HG03432 (cell line): ENCODE data around the gene PRSS12.
A peak's percentile ranks its signal among the peaks of the same experiment; 100 is the strongest.
"Not testable (repeated sequence)": the region's sequence is repeated elsewhere in the genome, so short reads cannot be mapped to it uniquely, and the experiment has no call there.

ENCODE experiments used
- ATAC-seq: cut with Tn5 transposase; IDR thresholded peaks from one replicate; pipeline ENCODE4 v1.9.1; 2021; ENCODE audit warnings: mild to moderate bottlenecking, moderate library complexity; ENCODE audit not compliant: unreplicated experiment

PRSS12 gene

DNA sequence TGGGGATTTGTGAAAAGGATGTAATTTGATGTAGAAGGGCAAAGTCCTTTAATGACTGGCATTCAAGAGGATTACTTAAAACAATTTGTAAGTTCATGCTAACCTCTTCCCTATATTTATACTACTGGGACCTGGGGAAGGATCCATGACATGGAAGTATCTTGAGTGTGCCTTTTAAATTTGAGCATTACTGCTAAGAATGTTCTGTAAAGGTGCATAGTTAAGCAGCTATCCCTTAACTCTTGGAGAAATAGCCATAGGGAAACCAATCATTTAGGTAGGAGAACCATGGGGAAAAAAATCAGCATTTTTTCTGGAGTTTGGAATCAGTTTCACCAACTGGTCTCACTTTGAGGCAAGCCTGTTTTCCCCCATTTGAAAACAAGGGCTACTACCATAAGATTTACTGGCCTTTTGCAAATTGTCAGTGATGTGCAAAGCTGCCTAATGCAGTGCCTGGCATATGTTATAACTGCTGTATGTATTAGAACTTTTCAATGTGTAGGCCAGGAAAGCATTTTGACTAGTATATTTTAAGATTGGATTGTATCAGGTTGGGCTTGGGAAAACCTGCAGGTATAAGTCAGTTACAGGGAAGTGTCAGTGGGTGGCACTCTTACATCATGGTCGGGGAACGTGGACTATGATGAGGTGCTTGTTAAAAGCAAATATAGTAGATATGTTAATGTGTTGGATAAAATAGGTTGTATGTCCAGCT is 72.1 kb downstream of the PRSS12 start:
- peak; percentile 25 for ATAC-seq

DNA sequence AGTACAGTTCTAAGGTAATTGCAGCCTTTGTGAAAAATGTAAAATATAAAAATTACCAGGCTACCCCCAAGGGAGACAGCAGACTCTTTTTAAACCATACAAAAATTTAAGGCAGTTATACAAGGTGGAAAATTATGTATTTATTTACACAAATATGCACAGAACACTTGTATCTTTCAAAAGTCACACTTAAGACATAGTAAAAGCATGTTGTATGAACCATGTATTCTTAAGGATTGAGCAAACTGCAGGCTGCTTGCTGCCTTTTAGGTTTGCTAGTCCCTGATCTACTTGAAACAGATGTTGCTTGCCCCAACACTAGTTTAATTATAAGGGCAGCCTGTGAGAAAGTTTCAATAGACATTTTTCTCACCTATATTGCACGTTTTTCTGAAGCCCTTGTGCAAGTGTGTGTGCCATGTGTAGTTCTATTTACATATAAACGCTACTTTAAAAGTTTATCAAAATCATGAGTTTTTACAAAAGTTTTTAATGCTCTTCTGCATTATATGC is 72.8 kb downstream of the PRSS12 start:
- no peak for ATAC-seq

DNA sequence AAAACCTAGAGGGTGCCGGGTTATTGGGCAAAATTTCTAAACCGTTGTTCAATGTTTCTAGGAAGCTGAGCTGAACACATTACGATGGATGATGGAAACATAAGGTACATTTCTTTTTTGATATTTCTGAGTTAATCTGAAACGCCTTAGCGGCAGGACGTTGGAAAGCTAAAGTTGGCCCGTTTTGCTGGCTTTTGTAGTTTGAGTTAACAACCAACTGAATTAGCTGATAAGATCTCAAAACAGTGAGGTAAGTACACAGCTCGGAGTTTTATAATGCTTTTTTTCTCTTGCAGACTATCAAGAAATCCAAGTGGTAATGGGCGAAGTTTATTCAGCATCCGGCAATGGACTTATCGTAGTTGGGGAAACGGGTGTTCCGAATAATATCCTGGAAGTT is 73.5 kb downstream of the PRSS12 start:
- ATAC-seq, result no peak

DNA sequence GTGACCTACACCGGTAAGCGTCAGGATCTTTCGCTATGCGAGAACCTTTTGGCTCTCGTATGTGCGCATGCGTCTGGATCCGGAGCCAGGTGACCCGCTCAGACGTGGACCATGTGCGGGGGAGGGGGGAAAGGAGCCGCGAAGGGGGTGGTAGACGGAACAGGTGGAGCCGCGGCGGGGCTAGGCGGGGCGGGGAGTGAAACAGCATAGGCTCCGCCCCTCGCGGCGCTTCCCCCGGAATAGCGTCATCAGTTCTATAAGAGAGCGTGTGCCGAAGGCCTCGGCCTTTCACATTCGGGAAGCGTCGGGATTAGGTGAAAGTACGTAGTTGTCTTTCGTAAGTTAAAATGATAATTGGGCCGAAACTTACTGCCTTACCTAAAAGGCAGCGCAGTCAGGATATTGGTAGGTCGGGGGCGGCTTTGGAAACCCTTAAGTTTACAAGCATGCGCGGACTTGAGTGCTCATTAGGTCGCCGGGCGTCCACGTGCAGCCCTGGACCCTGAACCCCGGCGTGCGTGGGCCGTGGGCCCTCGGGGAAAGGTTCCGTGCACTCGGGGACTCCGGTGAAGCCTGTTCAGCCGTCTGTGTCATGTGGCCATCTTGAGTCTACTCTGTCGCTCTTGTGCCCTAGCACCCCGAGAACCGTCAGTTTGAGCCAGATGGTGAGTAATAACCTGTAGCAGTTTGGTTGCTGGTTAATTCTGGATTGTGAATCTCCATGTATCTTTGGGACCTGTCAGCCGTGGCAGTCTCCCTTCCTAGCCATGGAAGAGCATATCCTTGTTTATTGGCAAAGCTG is 74.1 kb downstream of the PRSS12 start:
- ATAC-seq, result peak; percentile 87

DNA sequence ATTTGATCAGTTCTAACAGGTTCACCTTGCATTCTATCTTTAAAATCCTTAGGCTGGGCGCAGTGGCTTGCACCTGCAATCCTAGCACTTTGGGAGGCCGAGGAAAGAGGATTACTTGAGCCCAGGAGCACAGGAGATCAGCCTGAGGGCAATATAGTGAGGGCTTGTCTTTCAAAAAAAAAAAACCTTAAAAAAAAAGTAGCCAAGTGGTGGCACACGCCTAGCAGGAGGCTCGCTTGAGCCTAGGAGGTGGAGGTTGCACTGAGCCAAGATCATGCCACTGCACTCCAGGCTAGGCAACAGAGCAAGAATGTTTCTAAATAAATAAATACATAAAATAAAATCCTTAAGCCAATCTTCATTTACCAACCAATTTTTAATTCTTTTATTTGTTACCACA is 75.6 kb downstream of the PRSS12 start:
- no peak for ATAC-seq

DNA sequence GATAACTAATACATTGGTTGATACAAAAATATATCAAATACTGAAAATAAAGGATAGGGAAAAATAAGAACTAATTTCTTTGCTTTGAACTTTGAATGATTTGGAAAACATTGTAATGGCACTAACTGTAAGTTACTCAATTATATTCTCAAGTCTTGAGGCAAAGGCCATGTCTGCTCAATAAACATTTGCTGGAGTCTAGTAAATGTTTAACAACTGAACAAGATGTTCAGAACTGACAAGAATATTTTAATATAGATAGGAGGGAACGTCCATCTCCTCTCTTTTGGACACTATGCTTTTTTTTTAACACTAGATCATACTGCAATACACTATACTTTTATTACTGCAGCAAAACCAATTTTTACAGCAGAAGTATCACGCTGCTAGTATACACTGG is 76.2 kb downstream of the PRSS12 start:
- no peak for ATAC-seq

DNA sequence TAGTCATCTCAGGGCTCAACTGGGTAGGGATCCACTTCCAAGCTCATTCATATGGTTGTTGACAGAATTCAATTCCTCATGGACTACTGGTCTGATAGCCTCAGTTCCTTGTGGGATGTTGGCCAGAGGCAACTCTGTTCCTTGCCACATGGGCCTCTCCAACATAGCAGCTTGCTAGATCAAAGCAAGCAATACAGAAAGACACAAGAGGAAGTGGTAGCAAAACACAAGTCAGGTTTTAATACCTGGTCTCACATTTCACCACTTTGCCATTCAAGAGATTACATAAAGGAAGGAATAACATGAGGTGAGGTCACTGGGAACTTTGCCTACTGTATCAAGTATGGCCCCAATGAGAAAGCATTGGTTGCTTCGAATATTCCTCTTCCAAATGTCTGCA is 79.2 kb downstream of the PRSS12 start:
- ATAC-seq, result no peak

DNA sequence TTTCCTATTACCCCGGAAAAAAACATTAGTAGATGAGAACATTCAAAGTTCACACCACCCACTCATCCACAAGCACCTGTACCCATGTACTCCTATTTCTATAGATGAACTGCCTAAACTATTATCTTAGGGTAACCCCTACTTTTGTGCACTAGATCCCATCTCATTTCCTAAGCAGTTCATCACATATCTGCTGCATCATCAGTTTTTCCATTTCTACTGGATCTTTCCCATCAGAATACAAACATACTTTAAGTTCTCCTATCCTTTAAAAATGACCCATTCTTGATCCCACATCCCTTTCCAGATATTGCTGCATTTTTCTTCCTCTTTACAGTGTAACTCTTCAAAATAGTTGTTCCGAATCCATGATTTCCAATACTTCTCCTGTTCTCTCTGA is 81.0 kb downstream of the PRSS12 start:
- no peak for ATAC-seq

DNA sequence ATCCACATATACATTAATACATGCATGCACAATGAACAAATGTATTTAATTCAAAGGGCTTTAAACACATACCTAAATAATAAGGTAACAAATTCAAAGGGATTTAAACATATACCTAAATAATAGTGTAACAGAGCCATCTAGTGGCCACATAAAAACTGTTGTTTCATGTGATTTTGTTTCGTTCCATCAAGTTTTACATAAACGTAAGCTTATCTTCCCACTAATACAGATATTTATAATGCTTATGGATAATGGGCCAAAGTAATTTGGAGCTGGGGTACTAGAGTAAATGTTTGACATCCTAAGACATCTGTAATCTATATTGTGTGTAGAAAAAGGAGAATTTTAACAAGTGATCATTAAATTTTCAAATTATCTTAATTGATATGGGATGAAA is 82.3 kb downstream of the PRSS12 start:
- ATAC-seq, result peak; percentile 54

DNA sequence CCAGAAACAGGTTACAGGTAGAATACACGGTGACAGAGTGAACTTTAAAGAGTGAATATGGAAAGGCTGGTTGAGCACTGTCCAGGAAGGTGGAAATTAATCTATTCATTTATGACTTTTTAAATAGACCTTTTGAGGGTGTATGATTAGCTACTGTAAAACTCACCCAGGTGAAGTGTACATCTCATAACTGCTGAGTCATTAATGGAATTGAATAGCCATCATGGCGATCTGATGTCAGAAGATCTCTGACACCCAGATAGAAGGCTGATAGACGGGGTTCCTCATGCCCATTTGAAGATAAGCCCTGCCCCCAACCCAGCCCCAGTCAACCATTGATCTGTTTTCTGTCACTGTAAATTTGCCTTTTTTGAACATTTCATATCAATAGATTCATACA is 84.0 kb downstream of the PRSS12 start:
- ATAC-seq, result no peak

DNA sequence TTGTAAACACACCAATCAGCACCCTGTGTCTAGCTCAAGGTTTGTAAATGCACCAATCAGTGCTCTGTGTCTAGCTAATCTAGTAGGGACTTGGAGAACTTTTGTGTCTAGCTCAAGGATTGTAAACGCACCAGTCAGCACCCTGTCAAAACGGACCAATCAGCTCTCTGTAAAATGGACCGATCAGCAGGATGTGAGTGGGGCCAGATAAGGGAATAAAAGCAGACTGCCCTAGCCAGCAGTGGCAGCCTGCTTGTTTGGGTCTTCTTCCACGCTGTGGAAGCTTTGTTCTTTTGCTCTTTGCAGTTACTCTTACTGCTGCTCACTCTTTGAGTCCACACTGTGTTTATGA is 86.7 kb downstream of the PRSS12 start:
- not testable (repeated sequence) for ATAC-seq

DNA sequence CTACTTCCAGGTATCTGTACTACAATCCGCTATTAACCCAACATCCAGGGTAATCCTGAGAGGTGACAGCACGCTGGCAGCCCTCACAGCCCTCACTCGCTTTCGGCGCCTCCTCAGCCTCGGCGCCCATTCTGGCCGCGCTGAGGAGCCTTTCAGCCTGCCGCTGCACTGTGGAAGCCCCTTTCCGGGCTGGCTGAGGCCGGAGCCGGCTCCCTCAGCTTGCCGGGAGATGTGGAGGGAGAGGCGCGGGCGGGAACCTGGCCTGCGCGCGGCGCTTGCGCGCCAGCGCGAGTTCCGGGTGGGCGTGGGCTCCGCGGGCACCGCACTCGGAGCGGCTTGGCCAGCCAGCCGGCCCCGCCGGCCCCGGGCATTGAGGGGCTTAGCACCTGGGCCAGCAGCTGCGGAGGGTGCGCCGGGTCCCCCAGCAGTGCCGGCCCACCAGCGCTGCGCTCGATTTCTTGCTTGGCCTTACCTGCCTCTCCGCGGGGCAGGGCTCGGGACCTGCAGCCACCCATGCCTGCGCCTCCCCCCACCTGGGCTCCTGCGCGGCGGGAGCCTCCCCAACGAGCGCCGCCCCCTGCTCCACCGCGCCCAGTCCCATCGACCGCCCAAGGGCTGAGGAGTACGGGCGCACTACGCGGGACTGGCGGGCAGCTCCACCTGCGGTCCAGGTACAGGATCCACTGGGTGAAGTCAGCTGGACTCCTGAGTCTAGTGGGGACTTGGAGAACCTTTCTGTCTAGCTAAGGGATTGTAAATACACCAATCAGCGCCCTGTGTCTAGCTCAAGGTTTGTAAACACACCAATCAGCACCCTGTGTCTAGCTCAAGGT is 87.3 kb downstream of the PRSS12 start:
- peak; percentile 53 for ATAC-seq

DNA sequence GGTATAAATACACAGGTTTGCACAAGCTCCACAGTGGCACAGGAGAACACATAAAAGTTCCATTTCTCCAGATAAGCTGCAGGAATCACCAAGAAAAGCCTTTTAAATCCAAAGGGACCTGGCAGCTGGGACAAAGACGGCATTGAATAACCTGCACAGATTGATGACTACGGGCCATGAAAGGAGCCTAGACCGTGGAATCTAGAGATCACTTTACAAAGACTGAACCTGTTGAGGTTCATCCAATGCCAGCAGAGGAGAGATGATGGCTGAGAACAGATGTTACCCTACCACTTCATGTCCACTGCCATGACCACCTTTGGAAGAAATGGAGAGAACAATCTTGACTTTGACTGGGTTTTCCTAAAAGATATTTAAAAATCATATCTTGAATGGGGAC is 88.7 kb downstream of the PRSS12 start:
- no peak for ATAC-seq

DNA sequence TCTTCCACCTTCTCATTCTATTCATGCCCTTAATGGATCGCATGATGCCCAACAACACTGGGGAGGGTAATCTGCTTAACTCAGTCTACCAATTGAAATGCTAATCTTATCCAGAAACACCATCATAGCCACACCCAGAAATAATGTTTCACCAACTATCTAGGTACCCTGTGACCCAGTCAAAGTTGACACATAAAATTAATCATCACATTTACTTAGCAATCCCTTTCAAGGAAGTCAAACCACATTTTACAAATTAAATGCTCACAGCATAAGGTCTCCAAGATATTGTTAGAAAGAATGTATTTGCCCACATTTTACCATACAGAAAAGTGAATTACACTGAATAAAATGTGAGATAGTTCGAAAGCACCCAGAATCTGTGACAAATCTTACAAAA is 92.5 kb downstream of the PRSS12 start:
- no peak for ATAC-seq

DNA sequence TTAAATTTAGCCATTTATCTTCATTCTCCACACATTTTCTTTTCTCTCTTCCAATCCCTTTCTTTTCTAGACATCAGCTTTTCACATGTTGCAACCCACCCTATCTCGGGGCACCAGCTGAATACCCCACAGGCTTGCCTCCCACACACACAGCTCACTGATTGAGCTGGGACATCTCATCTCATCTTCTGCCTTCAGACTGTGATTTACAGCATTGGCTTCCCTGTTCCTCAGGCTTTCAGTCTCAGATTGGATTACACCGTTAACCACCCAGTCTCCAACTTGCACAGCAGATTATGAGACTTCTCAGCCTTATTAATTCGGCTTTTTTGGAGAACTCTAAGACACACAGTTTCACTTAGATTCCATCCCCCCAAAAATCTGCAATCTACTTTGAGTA is 93.7 kb downstream of the PRSS12 start:
- no peak for ATAC-seq

DNA sequence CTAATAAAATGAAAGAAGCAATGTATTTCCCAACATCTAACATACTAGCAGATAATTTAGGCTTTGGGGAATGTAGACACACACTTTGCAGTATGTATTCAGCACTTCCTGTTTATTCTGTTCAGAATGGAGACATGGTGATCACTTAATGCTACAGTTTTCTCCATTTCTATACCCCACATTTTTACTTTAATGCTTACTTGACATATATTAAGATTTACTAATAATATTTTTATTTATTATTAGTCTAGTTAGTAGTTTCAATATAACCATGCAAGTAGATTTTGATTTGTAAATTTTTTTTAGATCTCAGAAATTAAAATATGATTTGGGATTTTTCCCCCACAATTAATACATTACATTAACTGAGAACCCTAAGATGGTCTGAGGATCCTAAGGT is 98.4 kb downstream of the PRSS12 start:
- no peak for ATAC-seq

DNA sequence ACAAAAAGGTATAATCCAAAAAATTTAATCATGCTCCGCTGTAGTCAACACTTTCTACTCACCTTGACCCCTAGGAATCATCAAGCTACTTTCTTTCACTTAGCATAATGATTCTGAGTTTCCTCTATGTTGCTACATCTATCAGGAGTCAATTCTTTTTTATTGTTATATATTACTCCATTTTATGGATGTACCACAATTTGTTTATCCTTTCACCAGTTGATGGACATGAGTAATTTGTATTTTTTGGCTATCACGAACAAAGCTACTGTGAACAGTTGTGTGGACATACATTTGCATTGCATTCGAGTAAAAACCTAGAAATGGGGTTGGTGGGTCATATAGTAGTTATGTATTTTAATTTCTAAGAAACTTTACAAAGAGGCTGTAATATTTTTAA is 102.9 kb downstream of the PRSS12 start:
- ATAC-seq, result no peak

DNA sequence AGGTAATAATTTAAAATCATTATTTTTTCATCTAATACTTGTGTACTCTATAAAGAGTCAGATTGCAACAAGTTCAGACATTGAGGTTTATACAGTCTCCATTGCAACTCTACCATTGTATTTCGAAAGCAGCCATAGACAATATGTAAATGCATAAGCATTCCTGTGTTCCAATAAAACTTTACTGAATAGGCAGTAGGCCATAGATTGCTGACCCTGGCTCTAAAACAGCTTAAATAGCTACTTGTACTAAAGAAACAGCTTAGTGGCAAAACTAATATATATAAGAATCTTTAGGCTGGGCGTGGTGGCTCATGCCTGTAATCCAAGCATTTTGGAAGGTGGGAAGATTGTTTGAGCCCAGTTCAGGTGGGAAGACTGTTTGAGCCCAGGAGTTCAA is 115.3 kb downstream of the PRSS12 start:
- no peak for ATAC-seq

DNA sequence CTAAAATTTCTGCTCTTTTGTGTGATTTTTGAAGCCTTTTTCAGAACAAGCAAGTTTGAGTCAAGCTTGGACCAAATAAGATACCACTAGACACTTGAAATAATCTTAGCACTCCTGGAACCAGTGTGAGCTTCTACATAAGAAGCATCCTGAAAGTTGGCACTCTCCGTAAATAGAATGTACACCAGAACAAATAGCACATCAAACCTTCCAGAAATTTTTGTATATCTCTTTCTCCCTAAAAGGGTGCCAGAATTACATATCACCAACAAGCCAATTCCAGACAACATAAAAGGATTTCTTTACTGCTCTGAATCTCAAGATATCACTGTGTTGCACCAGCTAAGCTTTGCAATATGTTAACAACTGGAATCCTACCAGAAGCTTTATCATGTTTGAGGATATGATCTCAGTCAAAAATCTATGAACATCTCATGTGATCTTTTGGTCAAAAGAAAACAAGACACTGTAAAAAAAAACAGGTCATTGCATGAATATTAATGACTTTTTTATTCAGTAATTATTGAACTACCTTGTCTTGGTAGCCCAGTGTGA is 117.2 kb downstream of the PRSS12 start:
- no peak for ATAC-seq
